Germinal center (tissue), 1 donor: ENCODE data around the gene MLLT1.

Source experiments
- DNase-seq: peaks from one replicate; pipeline ENCODE4 v3.0.0; 2012; ENCODE audit warnings: mixed read lengths, low spot score

The MLLT1 gene

DNA sequence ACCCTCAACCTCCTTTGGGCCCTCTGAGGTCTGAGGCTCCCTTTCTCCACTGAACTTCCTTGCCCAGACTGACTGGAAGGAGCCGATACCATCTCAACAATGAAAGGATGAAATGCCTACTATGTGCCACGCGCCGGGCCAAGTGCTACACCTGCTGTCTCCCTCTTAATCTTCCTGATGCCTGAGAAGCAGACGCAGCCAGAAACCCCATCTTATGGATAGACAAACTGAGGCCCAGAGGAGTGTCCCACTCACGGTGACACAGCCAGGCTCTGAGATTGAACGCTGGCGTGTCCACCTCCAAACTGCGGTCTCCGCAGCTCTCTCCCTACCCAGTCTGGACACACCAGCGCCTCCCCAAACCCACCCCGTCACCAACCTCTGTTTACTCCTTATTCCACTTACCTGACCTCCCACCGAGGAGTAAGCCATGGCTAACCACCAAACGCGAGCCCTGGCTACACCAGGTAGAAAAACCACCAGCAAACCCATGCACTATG, 20.9 kb downstream of the MLLT1 start:
- no peak for DNase-seq

DNA sequence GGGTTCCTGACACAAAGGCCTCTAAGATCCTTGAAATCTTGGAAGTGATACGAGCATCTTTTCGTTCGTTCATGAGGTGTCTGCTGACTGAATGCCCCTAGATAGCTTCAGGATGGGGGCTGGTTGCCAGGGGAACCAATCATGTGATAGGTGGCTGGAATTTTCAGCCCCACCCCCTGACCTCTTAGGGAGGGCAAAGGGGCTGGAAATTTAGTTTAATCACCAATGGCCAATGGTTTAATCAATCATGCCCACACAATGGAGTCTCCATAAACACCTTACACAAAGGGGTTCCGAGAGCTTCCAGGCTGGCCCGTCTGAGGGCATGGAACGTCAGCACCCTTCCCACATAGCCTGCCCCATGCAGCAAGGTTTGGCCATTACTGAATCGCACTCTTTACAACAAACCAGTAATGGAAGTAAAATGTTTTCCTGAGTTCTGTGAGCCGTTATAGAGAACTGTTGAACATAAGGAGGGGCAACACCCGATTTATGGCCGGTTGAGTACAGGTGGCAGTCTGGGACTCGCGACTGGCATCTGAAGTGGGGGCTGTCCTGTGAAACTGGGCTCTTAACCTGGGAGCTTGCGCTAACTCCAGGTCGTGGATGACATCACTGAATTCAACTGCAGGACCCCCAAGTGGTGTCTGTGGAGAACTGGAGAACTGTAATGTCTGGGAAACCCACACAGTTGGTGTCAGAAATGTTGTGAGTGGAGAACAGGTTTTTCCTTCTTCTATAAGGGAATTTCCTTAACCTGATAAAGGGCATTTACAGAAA, 25.6 kb downstream of the MLLT1 start:
- no peak for DNase-seq

GRCh38 chr19:6252066-6252465, 27.7 kb downstream of the MLLT1 start:
- no peak for DNase-seq

- DNase-seq, result no peak
Measured at GRCh38 chr19:6250909-6251308, 28.9 kb downstream of the MLLT1 start.

- DNase-seq, result no peak
Measured at GRCh38 chr19:6250024-6250615, 29.7 kb downstream of the MLLT1 start.

- DNase-seq, result no peak
Measured at GRCh38 chr19:6249296-6249695, 30.5 kb downstream of the MLLT1 start.

DNA sequence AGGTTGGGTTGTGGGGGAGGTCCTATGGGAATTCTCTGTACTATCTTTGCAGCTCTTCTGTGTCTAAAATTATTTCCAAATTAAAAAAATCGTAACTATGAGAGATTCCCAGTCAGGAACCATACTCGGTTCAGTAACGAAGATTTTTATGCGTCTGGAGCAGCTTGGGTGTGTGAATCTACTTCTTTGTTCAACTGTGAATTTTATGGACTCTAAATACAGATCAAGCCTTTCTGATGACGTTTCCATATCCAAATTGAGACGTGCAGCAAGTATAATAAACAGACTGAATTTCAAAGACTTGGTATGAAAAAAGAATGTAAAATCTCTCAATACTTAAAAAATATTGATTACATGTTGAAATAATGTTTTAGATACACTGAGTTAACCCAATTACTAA, 30.9 kb downstream of the MLLT1 start:
- no peak for DNase-seq

GRCh38 chr19:6248341-6248740, 31.4 kb downstream of the MLLT1 start:
- no peak for DNase-seq

DNA sequence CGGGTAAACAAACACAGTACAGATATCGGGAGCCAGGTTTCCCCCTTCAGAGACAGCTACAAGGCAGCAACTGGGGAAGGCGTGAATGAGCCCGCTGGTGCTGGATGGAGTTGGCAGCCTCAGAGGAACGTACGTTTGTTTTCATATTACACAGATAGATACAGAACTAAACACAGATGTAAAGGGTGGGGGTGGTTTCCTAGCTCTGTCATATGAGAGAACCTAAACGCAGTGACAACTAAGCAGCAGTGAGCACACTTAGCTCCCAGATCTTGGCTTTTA, 32.8 kb downstream of the MLLT1 start:
- no peak for DNase-seq

DNA sequence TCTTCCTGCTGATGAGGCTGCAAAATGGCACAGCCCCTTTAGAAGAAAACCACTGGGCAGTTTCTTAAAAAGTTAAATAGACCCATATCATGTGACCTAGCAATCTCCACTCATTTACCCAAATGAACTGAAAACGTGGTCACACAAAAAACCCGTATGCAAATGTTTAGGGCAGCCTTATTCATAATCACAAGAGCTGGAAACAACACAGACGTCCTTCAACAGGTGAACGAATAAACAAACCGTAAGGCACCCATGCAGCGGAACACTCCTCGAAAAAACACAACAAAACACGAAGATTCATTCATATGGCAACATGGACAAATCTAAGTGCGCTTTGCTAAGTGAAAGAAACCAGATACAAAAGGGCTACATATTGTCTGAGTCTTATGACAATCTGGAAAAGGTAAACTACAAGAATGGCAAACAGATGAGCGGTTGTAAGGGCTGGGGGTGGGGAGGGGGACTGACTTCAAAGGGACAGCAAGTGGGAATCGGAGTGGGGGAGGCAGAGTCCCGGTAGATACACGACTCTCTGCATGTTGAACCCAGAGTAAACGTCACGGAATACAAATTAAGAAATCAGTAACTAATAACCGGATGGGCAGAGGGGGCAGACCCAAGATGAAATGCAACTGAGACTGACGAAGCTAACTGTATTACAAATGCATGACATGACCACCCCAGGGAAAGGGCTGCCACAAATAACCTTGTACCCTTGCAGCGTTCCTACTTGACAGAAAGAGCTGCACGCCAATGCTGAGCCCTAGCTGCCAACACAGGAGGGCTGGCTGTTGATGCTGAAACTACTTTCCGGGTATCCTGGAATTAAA, 33.4 kb downstream of the MLLT1 start:
- no peak for DNase-seq

DNA sequence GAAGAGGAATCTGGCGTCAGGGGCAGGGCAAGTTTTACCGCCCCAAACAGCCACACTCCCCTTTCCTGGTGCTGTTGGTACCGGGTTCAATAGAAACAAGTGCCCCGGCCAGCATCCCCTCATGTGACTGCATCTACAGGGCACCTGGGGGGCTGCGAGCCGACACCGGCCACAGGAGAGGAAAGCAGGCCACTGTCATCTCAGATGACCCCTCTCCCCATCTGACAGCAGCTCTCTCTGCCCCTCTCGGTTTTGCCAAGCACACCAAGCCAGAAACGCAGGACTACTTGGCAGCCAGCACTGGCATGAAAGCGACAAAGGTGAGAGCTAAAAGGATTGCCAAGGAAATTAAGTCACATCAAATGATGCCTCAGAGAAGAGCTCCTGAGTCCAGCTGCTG, 37.1 kb downstream of the MLLT1 start:
- DNase-seq, result no peak

GRCh38 chr19:6241680-6242377, 37.9 kb downstream of the MLLT1 start:
- DNase-seq, result no peak

DNA sequence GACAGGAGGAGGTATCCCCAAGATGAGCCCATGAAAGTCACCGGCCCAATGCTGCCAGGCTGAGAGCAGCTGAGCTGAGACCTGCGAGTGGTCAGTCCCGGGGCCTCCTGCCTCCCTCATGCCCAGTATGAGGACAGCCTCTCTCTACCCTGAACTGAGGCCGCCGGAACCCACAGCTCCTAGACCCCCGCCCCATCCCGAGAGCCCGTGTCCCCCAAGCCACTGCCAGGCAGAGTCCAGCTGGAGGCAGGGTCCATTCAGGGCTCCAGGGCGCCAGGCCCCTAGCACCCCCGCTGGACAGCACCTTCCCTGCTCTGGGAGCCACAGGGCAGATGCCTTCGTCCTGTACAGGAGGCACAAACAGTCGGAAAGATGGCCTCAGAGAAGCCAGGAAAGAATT, 38.7 kb downstream of the MLLT1 start:
- no peak for DNase-seq

GRCh38 chr19:6239871-6240676, 39.7 kb downstream of the MLLT1 start:
- no peak for DNase-seq

GRCh38 chr19:6239401-6239844, 40.4 kb downstream of the MLLT1 start:
- DNase-seq, result no peak

DNA sequence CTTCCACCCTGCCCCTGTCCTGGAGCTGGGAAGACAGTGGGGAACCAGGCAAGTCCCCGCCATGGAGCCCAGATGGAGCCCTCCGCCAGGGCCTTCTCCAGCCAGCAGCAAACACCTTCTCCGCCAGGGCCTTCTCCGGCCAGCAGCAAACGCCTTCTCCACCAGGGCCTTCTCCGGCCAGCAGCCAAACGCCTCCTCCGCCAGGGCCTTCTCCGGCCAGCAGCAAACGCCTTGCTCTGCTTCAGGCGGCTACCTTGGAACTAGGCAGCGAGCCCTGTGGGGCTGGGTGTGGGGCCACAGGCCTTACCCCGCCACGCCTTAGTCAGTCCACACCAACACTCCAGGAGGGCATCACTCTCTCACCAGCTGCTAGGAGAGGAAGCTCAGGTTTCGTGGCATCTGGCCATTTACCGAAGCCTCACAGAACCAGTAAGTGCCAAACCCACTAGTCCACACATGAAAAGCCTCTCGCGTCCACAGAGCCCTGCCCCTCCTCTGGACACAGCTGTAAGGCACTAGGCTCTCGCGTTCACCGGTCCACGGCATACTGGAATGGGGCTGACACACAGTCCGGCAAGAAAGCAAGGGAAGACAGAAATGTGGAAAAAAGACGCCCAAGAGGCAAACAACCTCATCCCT, 41.0 kb downstream of the MLLT1 start:
- no peak for DNase-seq

GRCh38 chr19:6238256-6238642, 41.5 kb downstream of the MLLT1 start:
- DNase-seq, result no peak

DNA sequence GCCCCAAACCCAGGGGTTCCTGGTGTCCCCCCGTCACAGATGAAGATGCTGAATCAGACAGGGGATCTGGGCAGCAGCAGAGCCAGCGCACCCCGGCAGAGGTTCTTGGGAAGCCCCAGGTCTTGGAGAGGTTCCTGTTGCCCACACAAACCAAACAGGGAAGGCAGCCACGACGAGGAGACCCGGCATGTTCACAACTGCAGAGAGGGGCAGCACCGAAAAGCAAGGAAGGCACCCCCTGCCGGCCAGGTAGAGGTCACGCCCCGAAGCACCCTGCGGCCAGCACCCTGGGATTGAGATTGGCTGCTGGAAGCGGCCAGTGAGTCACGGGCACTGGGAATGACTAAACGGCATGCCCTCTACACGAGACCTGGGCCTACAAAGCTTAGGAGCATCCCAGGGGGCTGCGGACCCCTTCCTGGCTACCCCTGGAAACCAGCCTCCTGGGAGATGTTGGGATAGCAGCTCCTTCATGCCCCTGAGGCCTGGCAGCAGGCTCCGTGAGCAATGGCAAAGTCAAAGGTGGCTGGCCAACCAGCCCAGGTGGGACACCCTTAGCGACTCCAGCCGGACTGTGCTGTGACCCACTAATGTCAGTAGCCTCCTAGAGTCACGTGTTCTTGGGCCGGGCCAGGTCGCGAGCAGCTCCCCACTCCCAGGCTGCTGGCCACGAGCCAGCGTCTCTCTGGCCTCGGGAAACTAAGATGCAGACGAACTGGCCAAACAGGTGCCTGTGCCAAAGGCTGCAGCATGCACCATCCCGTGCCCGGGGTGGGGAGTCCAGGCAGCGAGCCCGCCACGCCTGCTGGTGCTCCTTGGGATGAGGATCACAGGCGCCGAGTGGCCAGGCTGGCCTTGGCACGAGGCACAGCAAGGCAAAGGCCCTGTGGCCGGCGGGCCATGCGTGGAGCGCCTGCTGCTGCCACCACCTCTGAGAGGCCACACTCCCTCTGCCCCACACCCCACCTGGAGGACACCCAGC, 43.2 kb downstream of the MLLT1 start:
- DNase-seq, result no peak

GRCh38 chr19:6235031-6235951, 44.5 kb downstream of the MLLT1 start:
- no peak for DNase-seq
